HG02885 (cell line): ENCODE data around the gene UNC5A.
"Not testable (repeated sequence)": the region's sequence is repeated elsewhere in the genome, so short reads cannot be mapped to it uniquely, and the experiment has no call there.

Source experiments
- ATAC-seq: cut with Tn5 transposase; IDR thresholded peaks from one replicate; pipeline ENCODE4 v1.9.1; 2021; ENCODE audit warnings: mild to moderate bottlenecking; ENCODE audit not compliant: unreplicated experiment, poor library complexity

Gene UNC5A

GRCh38 chr5:176859916-176860315 lies 49.6 kb downstream of the UNC5A start:
- ATAC-seq, result no peak

GRCh38 chr5:176860381-176860780 lies 50.0 kb downstream of the UNC5A start:
- no peak for ATAC-seq

GRCh38 chr5:176861276-176861675 lies 50.9 kb downstream of the UNC5A start:
- no peak for ATAC-seq

DNA sequence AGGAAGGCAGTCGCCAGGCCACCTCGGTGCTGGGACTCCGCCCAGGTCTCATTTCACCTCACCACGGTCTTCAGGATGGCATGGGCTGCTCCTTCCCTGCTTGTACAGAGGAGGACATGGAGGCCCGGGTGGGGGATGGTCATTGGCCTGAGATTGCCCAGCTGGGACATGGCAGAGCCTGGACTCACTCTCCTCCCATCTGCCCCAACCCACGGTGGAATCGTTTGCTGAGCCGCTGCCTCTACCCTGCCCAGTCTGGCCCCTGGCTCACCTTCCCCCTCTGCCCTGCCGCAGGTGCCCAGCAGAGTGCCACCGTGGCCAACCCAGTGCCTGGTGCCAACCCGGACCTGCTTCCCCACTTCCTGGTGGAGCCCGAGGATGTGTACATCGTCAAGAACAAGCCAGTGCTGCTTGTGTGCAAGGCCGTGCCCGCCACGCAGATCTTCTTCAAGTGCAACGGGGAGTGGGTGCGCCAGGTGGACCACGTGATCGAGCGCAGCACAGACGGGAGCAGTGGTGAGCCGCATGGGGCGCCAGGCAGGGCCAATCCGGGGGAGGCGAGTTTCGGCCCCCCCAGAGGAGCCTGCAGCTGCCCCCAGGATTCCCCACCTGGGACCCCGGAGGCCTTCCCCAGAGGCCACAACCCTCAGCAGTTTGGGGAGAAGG lies 52.1 kb downstream of the UNC5A start:
- no peak for ATAC-seq

DNA sequence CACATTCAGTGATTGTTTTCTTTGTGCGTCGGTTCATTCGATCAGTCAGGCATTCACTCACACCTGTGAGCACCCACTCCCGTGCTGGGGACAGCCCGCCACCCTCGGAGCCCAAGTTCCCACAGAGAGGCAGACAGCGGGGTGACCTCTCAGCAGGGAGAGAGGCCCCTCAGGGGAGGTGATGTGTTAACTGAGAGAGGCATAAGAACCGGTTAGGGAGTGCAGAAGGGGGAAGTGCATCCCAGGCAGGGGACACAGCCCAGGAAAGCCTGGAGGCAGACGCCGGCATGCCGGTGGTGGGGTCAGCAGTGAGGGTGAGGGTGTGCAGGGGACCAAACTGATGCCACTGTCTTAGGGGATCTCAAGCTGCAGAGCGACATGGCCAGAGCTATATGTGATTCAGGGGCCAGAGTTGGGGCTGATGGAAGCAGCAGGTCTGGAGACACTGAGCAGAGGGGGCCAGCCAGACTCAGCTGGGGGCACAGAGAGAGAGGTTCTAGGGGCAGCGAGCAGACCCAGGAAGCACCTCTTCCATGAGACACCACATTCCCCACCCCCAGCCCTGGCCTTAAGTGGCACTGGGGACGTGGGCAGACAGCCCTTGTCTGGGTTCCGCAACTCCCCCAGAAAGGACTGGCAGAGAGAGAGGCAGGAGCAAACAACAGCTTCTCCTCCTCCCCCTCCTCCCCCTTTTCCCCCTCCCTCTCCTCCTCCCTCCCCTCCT lies 52.8 kb downstream of the UNC5A start:
- ATAC-seq, result no peak

DNA sequence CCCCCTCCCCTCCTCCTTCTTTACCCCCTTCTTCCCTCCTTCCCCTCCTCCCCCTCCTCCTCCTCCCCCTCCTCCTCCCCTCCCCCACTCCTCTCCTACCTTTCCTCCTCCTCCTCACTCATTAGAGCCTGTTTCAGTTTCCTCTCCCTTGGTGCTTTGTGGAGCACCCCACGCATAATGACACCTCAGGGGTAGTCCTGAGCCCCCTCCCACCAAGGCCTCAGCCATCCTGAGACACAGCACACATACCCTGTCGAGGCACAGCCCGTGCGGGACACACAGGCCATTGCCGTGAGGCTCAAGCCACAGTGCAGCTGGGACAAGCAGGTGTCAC lies 53.4 kb downstream of the UNC5A start:
- ATAC-seq, result no peak

GRCh38 chr5:176864755-176865154 lies 54.4 kb downstream of the UNC5A start:
- no peak for ATAC-seq

DNA sequence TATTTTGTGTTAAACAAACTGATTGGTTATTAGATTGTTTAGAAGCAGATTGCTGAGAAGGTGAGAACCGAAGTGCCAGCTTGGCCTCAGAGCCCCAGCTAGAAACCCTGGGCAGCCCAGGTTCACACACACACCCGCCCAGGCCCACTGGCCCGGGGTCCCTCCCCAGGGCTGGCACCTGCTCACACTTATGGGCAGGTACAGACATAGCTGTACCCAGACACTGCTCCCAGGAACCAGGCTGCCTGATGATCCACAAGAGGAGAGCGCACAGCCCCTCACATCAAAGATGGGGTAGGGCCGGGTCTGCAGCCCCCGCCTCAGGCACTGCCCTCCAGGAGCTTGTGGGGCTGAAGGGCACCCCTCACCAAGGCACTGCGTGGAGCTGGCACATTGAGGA lies 55.6 kb downstream of the UNC5A start:
- no peak for ATAC-seq

DNA sequence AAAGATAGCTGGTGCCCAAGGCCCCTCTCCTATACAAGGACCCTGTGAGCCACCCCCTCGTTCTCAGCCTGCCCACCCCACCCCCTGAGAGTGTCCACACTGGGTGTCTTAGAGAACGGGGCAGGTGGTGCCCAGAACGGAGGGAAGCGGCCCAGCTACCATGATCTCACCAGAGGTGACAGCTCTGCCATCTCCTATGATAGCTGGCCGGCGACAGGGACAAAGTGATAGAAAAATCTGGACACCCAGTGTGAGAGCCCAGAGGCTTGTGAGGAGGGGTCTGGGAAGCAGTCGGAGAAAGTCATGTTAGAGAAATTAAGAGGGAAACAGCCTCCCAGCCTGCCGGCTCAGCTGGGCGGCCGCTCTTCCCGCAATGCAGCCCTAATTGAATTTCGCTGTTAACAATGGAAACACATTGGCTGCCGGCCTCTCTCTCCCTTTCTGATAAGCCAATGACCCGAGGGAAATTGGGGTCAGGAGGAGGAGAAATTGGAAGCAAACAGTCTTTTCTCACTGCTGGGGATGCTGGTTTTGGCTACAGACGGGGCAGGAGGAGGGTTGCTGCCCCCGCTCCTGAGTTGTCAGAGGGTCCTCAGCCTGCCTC lies 56.5 kb downstream of the UNC5A start:
- ATAC-seq, result no peak

DNA sequence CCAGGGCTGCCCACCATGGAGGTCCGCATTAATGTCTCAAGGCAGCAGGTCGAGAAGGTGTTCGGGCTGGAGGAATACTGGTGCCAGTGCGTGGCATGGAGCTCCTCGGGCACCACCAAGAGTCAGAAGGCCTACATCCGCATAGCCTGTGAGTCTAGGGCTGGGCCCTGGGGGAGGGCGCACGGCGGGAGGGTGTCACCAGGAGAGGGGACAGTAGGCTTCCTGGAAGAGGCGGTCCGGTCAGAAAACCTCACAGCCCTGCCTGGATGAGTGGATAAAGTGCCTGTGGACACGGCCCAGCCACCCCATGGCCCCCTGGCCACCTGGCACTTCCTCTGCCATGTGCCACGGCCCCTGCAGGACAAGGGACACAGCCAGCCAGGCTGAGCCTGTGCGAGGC lies 57.8 kb downstream of the UNC5A start:
- ATAC-seq, result no peak

DNA sequence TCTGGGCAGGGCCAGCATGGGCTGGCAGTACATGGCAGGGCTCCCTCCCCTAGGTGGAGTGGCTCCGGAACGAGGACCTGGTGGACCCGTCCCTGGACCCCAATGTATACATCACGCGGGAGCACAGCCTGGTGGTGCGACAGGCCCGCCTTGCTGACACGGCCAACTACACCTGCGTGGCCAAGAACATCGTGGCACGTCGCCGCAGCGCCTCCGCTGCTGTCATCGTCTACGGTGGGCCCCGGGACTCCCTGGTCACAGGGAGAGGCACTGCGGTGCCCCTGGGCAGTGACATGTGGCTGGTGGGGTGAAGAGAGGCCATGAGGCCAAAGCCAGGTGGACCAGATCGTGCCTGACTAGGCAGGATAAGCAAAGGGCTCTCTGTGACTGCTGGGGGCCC lies 58.4 kb downstream of the UNC5A start:
- ATAC-seq, result no peak

- no peak for ATAC-seq
These were observed 59.2 kb downstream of the UNC5A start for GRCh38 chr5:176869501-176870109.

DNA sequence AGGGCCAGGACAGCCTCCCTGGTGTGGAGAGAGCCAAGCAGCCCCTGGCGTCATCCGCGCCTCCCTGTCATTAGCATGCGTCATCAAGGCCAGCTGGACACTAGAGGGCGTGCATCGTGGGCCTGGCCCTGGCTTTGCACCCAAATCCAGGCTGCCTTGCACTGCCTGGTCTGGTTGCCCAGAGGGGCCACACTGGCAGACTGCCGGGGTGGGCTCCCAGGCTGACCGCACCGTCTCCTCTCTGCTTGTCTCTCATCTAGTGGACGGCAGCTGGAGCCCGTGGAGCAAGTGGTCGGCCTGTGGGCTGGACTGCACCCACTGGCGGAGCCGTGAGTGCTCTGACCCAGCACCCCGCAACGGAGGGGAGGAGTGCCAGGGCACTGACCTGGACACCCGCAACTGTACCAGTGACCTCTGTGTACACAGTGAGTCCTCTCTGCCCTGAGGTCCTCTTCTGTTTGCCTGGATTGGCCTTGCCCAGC lies 59.8 kb downstream of the UNC5A start:
- ATAC-seq, result no peak

DNA sequence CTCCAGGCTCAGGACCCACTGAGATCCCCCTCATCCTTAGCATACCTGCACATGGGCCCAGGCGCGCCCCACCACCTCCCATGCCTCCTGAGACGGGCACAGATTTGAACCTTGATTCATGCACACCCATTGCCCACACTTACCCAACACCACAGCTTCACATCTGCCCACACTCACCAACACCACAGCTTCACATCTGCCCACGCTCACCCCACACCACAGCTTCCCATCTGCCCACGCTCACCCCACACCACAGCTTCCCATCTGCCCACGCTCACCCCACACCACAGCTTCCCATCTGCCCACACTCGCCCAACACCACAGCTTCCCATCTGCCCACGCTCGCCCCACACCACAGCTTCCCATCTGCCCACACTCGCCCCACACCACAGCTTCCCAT lies 60.3 kb downstream of the UNC5A start:
- ATAC-seq, result not testable (repeated sequence)

DNA sequence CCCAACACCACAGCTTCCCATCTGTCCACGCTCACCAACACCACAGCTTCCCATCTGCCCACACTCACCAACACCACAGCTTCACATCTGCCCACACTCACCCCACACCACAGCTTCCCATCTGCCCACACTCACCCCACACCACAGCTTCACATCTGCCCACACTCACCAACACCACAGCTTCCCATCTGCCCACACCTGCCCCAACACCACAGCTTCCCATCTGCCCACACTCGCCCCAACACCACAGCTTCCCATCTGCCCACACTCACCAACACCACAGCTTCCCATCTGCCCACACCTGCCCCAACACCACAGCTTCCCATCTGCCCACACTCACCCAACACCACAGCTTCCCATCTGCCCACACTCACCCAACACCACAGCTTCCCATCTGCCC lies 62.2 kb downstream of the UNC5A start:
- not testable (repeated sequence) for ATAC-seq

DNA sequence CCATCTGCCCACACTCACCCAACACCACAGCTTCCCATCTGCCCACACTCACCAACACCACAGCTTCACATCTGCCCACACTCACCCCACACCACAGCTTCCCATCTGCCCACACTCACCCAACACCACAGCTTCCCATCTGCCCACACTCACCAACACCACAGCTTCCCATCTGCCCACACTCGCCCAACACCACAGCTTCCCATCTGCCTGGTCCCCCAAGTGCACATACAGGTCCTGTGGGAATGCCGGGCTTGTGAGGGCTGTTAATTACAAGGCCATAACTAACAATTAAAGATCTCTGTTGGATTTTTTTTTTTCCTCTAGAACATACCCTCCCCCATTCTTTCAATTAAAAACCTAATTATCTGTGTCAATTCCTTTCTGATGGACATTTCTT lies 62.7 kb downstream of the UNC5A start:
- not testable (repeated sequence) for ATAC-seq

DNA sequence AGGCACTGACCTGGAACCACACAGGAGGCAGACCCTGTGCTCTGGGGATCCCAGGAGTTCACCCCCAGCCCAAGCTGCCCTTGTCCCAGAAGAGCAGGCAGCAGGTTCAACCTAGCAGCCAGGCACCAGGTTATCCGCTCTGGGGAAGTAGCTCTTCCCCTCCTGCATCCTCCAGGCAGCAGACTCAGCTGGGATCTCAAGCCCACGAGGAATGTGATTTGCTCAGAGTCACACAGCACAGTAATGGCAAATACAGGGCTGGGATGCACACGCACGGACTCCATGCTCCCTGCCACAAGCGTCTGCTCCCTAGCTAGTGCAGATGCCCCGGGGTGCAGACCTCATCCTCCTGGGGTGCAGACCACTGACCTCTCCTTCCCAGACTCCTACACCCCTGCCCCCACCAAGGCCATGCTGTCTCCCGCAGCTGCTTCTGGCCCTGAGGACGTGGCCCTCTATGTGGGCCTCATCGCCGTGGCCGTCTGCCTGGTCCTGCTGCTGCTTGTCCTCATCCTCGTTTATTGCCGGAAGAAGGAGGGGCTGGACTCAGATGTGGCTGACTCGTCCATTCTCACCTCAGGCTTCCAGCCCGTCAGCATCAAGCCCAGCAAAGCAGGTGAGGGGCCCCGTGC lies 63.3 kb downstream of the UNC5A start:
- ATAC-seq, result no peak

GRCh38 chr5:176874198-176874780 lies 63.9 kb downstream of the UNC5A start:
- ATAC-seq, result no peak

DNA sequence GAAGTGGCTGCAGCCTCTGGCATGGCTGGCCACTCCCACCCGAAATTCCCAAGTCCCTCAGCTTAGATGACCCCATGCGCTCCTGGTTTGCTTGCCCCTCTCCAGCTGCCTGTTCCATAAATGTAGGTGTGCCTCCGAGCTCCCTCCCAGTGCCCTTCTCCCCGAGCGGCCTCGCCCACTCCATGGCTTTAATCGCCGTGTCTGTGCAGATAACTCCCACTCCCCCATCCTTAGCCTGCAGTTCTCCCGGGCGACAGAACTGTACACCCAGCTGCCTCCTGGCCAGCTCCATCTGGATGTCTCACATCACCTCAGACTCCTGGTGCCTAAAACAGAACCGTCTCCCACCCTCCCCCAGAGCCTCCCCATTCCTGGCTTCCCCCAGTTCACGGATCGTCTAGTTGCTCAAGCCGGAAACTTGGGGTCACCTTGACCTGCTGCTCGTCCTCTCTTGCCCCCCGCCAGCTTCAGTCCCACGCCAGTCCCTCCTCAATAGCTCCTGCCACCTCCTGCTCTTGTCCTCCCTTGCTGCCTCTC lies 64.7 kb downstream of the UNC5A start:
- ATAC-seq, result no peak
